Stimulated activated CD4-positive, alpha-beta T cell treated with anti-CD3 and anti-CD28 coated beads, Interleukin-2, amount 100 ng/mL, for 24 hours (primary cell): ENCODE measurements around the gene IDUA.
"Not testable (repeated sequence)": the region's sequence is repeated elsewhere in the genome, so short reads cannot be mapped to it uniquely, and the experiment has no call there.

ENCODE experiments used
- DNase-seq, 2 donors: peaks; one replicate each; pipeline ENCODE4 v3.0.0-alpha.2; 2020

Gene IDUA

GRCh38 chr4:1033840-1034551 lies 47.2 kb downstream of the IDUA start:
- DNase-seq = no peak

- no peak for DNase-seq
Measured at GRCh38 chr4:1035510-1035909, 48.7 kb downstream of the IDUA start.

- no peak for DNase-seq
Measured at GRCh38 chr4:1036095-1036494, 49.3 kb downstream of the IDUA start.

GRCh38 chr4:1036976-1037810 lies 50.3 kb downstream of the IDUA start:
- no peak for DNase-seq

GRCh38 chr4:1038948-1039492 lies 52.2 kb downstream of the IDUA start:
- no peak for DNase-seq

DNA sequence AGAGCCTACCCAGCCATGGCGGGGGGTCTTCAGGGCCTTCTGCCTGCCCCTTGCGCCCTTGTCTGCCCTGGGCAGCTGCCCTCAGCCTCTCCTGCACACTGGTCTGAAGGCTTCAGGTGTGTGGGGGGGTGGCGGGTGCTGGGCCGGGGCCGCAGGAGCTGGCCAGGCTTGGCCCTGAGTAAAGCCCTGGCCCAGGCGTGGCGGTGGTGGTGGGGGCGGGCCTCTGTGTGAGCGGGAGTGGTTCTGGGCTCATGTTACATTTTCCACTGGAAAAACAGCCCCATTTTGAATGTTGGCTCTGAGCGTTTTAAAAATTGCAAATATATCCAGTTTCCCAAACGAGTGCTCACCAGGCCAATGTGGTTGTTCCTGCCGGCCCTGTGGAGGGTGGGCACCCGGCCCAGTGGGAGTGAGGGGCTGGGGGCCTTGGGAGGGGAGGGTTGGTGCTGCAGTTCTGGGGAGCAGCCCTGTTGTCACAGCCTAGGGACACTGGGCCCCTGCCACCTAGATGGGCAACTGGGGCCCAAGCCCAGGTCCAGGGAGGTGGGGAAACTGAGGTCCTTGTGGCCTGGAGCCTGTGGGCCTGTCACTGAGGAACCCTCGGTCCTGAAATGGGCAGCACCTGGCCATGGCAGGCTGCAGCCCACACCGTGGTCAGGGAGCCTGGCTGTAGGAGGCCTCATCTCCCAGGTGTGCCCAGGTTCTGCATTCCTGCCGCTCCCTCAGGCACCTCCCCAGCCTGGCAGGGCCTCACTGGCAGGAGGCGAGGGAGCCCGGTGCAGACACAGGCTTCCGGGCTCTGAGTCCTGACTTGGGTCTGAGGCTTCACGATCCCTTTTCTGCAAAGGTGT lies 52.9 kb downstream of the IDUA start:
- DNase-seq = no peak

DNA sequence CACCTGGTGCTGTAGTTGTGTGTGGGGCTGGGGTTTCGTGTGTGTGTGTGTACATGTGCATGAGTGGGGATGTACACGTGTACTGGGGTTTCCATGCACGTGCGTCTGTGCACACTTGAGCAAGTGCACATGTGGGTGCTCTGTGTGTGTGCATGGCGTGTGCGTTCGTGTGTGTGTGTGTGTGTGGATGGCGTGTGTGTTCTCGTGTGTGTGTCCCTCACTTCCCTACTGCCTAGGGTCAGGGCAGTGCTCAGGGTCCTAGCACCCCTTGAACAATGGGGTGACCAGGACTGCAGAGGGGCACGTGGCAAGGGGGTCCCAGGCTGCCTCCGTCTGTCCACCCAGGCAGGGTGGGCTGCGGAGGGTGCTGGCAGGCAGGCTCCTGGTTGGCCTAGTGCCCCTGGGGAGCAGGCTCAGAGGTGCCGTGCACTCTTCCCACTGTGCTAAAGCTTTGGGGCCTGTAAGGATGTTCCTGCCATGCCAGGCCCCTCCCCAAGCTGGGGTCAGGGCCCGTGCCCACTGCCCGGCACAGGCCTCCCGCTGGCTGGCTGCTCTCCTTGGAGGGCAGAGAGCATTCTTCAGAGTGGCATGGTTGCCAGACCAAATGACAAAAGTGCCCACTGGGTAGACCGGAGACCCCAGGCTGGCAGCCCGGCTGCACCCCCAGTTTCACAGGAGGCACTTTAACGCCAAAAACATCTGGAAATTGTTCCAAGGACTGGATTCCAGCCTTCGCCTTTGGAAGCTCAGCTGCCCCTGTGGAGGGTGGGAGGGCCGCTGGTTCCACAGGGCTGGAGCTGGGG lies 53.7 kb downstream of the IDUA start:
- no peak for DNase-seq

- no peak for DNase-seq
Measured at GRCh38 chr4:1041147-1041935, 54.5 kb downstream of the IDUA start.

DNA sequence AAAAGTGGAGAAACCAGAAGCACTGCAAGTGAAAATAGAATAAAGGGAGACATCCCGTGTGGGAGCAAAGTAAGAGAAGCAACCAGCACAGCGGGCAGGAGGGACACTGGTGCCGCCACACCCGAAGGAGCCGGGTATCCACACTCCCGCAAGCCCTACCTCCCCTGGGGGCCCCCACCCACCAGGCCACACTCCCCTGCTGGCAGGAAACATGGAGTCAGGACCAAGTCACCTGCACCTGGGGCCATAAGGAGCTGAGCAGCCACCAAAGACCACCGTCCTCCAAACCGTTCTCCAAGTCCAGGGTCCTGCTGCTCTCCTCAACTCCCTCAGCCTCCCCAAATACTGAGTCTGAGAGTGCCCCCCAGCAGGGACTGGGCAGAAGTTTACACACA lies 55.1 kb downstream of the IDUA start:
- no peak for DNase-seq

- DNase-seq = no peak
Measured at GRCh38 chr4:1042352-1043055, 55.7 kb downstream of the IDUA start.

- no peak for DNase-seq
Measured at GRCh38 chr4:1043162-1043561, 56.3 kb downstream of the IDUA start.

- peak; percentile 27 to 36 for DNase-seq
Measured at GRCh38 chr4:1043651-1044468, 57.0 kb downstream of the IDUA start.

DNA sequence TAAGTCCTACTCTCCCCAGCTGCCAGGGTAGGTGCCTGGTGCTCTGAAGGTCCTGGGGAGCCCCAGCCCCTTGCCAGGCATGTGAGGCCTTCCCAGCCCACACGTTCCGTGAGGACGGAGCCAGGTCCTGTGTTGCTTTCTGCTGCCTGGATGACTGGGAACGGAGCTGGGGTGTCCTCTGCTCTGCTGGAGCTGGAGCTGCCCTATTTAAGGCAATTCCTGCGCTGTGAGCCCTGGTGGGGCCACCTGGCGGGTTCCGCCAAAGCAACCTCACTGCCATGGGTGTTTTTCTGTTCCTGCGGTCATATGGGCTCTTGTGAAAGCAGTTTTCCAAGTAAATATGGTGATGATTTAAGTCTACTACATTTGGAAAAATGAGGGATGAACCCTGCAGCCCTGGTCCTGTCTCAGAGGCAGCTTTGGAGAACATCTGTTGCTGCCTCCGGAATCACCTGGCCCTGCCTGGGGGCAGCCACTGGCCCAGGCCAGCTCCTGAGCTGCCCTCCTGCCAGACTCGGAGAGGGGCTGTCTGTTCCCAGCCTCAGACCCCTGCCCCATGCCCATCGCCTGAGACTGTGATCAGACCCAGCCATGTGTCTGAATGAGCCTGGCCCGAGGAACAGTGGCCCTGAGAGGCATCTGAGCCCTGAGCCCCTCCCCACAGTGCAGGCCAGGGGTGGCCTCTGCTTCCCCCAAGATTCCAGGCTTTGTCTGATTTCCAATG lies 57.8 kb downstream of the IDUA start:
- no peak for DNase-seq

GRCh38 chr4:1045193-1045594 lies 58.4 kb downstream of the IDUA start:
- no peak for DNase-seq

GRCh38 chr4:1045595-1046201 lies 58.9 kb downstream of the IDUA start:
- DNase-seq = no peak

GRCh38 chr4:1046581-1047011 lies 59.8 kb downstream of the IDUA start:
- not testable (repeated sequence) for DNase-seq

- no peak for DNase-seq
Measured at GRCh38 chr4:1047106-1047975, 60.5 kb downstream of the IDUA start.
